HEK293T (cell line): Measurements from ENCODE around the gene CBX3.
"Not testable (repeated sequence)": the region's sequence is repeated elsewhere in the genome, so short reads cannot be mapped to it uniquely, and the experiment has no call there.

Experiments
- CTCF ChIA-PET: fragments of 350-600 bp; formaldehyde crosslinking; extraction: SDS; loops from one replicate; lab custom pipeline; 2021; ENCODE audit warnings: antibody characterized with exemption, inconsistent platforms; lab: Yijun Ruan, JAX
- POLR2A ChIA-PET: fragments of 350-600 bp; formaldehyde crosslinking; extraction: SDS; loops from one replicate; lab custom pipeline; 2020; ENCODE audit warnings: antibody characterized with exemption, inconsistent platforms; lab: Yijun Ruan, JAX
- DNase-seq: peaks from one replicate; pipeline ENCODE4 v3.0.0; 2012; ENCODE audit warnings: mixed read lengths; ENCODE audit errors: extremely low spot score
- ARNT ChIP-seq: fragments of 450-650 bp; IDR thresholded peaks from 2 replicates; pipeline ENCODE4 v1.6.1; 2017; ENCODE audit warnings: mild to moderate bottlenecking
- BHLHE40 ChIP-seq: fragments of 450-650 bp; IDR thresholded peaks from 2 replicates; pipeline ENCODE4 v1.6.1; 2016; ENCODE audit warnings: mild to moderate bottlenecking, moderate library complexity, borderline replicate concordance
- CTBP1 ChIP-seq: fragments of 450-650 bp; IDR thresholded peaks from 2 replicates; pipeline ENCODE4 v1.6.1; 2016; ENCODE audit warnings: borderline replicate concordance
- ELF4 ChIP-seq: fragments of 450-650 bp; IDR thresholded peaks from 2 replicates; pipeline ENCODE4 v1.6.1; 2017; ENCODE audit warnings: antibody characterized with exemption
- FOXA1 ChIP-seq: fragments of 450-650 bp; IDR thresholded peaks from 2 replicates; pipeline ENCODE4 v1.6.1; 2016; ENCODE audit warnings: mild to moderate bottlenecking
- FOXK2 ChIP-seq: fragments of 450-650 bp; IDR thresholded peaks from 2 replicates; pipeline ENCODE4 v1.6.1; 2016; ENCODE audit warnings: mild to moderate bottlenecking
- FOXM1 ChIP-seq: fragments of 450-650 bp; IDR thresholded peaks from 2 replicates; pipeline ENCODE4 v1.6.1; 2017; ENCODE audit warnings: mild to moderate bottlenecking, borderline replicate concordance
- HDGF ChIP-seq: fragments of 450-650 bp; IDR thresholded peaks from 2 replicates; pipeline ENCODE4 v1.6.1; 2017; ENCODE audit warnings: antibody characterized with exemption, borderline replicate concordance
- L3MBTL2 ChIP-seq: fragments of 450-650 bp; conservative IDR thresholded peaks from 2 replicates; pipeline ENCODE4 v1.6.1; 2016; ENCODE audit warnings: mild to moderate bottlenecking
- LEF1 ChIP-seq: fragments of 450-650 bp; IDR thresholded peaks from 2 replicates; pipeline ENCODE4 v1.6.1; 2017; ENCODE audit warnings: mild to moderate bottlenecking, borderline replicate concordance
- NFRKB ChIP-seq: fragments of 450-650 bp; IDR thresholded peaks from 2 replicates; pipeline ENCODE4 v1.6.1; 2016; ENCODE audit warnings: mild to moderate bottlenecking, moderate library complexity
- PKNOX1 ChIP-seq: fragments of 450-650 bp; IDR thresholded peaks from 2 replicates; pipeline ENCODE4 v1.6.1; 2016
- SP1 ChIP-seq: fragments of 450-650 bp; IDR thresholded peaks from 2 replicates; pipeline ENCODE4 v1.6.1; 2017
- SUZ12 ChIP-seq: fragments of 450-650 bp; IDR thresholded peaks from 2 replicates; pipeline ENCODE4 v1.6.1; 2016; ENCODE audit warnings: mild to moderate bottlenecking
- TARDBP ChIP-seq: fragments of 450-650 bp; IDR thresholded peaks from 2 replicates; pipeline ENCODE4 v1.6.1; 2016
- ZNF384 ChIP-seq: fragments of 450-650 bp; IDR thresholded peaks from 2 replicates; pipeline ENCODE4 v1.6.1; 2016

Gene CBX3

GRCh38 chr7:26201247-26202018 lies at the start of gene CBX3:
TSS of gene CBX3 (plus strand) at chr7:26201745. CDS start at chr7:26202999, 1,254 bp downstream.
- ChIA-PET CTCF (no interaction called here), POLR2A (interaction anchor here (0.6 to 6.8 kb wide), 23 partner anchors 9 to 983 kb away, joined by 3 to 46 read pairs (median 4); partner anchors contain the start of genes HOXA11, HOXA3, HOXA5 and HOXA6)
- TF ChIP-seq BHLHE40 (no peak), FOXA1 (no peak), CTBP1 (peak; percentile 86), LEF1 (peak; percentile 55; the same call in 1 of the 2 replicates), ZNF384 (no peak), ARNT (peak; percentile 52; the same call in 1 of the 2 replicates), TARDBP (no peak), FOXM1 (0 out of 2 replicates have a peak, but pooled peaks have one; percentile 37), HDGF (no peak), SUZ12 (no peak), PKNOX1 (no peak)
- DNase-seq = peak; percentile 81

GRCh38 chr7:26151953-26152781 lies 49.4 kb upstream of the CBX3 start, which contains the start of gene NFE2L3:
TSS of gene NFE2L3 (plus strand) at chr7:26152198. CDS start at chr7:26152499, 301 bp downstream.
- POLR2A ChIA-PET = interaction anchor here (0.6 to 1.6 kb wide), 23 partner anchors 8 to 507 kb away, joined by 3 to 13 read pairs (median 4); partner anchors contain the start of genes CBX3 and HNRNPA2B1
- DNase-seq = peak; percentile 90
- CTCF ChIA-PET = interaction anchor here (1.1 kb wide), 1 partner anchor 61 kb away, joined by 4 read pairs; no protein-coding TSS in a partner anchor
- TF ChIP-seq ZNF384 = no peak
- peak; percentile 43 for TF ChIP-seq L3MBTL2
- TF ChIP-seq HDGF = no peak
- no peak for TF ChIP-seq BHLHE40
- TF ChIP-seq ARNT = no peak
- no peak for TF ChIP-seq SUZ12
- TF ChIP-seq TARDBP = no peak
- TF ChIP-seq NFRKB = no peak
- TF ChIP-seq ELF4 = no peak

GRCh38 chr7:26152782-26153240 lies 48.7 kb upstream of the CBX3 start:
- CTCF ChIA-PET = interaction anchor here (1.1 kb wide), 1 partner anchor 62 kb away, joined by 4 read pairs; no protein-coding TSS in a partner anchor
- DNase-seq = not testable (repeated sequence)
- POLR2A ChIA-PET = interaction anchor here (0.9 to 1.6 kb wide), 10 partner anchors 7 to 132 kb away, joined by 3 to 13 read pairs (median 4); partner anchors contain the start of gene HNRNPA2B1

GRCh38 chr7:26153241-26153822 lies 48.2 kb upstream of the CBX3 start:
- no peak for TF ChIP-seq L3MBTL2
- no peak for TF ChIP-seq BHLHE40
- TF ChIP-seq ZNF384 = no peak
- no peak for TF ChIP-seq TARDBP
- ChIA-PET POLR2A (no interaction called here), CTCF (no interaction called here)
- no peak for DNase-seq

GRCh38 chr7:26153823-26154783 lies 47.4 kb upstream of the CBX3 start:
- ChIA-PET POLR2A (no interaction called here), CTCF (no interaction called here)
- DNase-seq = no peak
- TF ChIP-seq NFRKB (no peak), L3MBTL2 (no peak), FOXA1 (no peak), TARDBP (no peak)

- TF ChIP-seq SP1 (no peak), CTBP1 (no peak), NFRKB (no peak), ARNT (no peak), FOXA1 (no peak), ELF4 (no peak), PKNOX1 (no peak), L3MBTL2 (no peak), SUZ12 (no peak), ZNF384 (no peak), HDGF (no peak), FOXM1 (no peak), BHLHE40 (no peak), TARDBP (no peak), FOXK2 (no peak), LEF1 (no peak)
- ChIA-PET POLR2A (interaction anchor here (0.7 to 1.2 kb wide), 2 partner anchors 11 to 27 kb away, joined by 3 read pairs; no protein-coding TSS in a partner anchor), CTCF (interaction anchor here (0.6 to 1.4 kb wide), 3 partner anchors 14 to 263 kb away, joined by 3 to 7 read pairs (median 3); no protein-coding TSS in a partner anchor)
- no peak for DNase-seq
These were observed 45.8 kb upstream of the CBX3 start for GRCh38 chr7:26155531-26156375.
